Panc1 (cell line): ENCODE results near the gene FAM13A. TPM values are rescaled to one million over a fixed set of nuclear protein-coding genes. Genes with fewer than 3 reads are reported as not detected.
"Not testable (repeated sequence)": the region's sequence is repeated elsewhere in the genome, so short reads cannot be mapped to it uniquely, and the experiment has no call there.

ENCODE experiments used
- ATAC-seq: fragments of 200-7000 bp; cut with Tn5 transposase; 2 replicates; pipeline ENCODE4 v1.9.1; 2020; ENCODE audit warnings: mild to moderate bottlenecking, moderate library complexity
- BruUV-seq: library from RNA; stranded (reverse); fragments of 400-500 nt; replicated peaks from 2 replicates; lab custom pipeline; 2021; lab: Mats Ljungman, UMichigan
- CTCF ChIA-PET: fragments of 300-600 bp; sonication (Branson Sonifier 250); formaldehyde crosslinking; loops from one replicate; lab custom pipeline; 2022; ENCODE audit warnings: antibody characterized with exemption; lab: Charles Lee
- POLR2A ChIA-PET: fragments of 300-600 bp; sonication (Branson Sonifier 250); formaldehyde crosslinking; loops from one replicate; lab custom pipeline; 2022; ENCODE audit warnings: antibody characterized with exemption; lab: Charles Lee
- DNase-seq: peaks from one replicate; pipeline ENCODE4 v3.0.0-alpha.2; 2010; ENCODE audit warnings: low read depth, low spot score
- H3K27ac ChIP-seq: 2 replicates; pipeline ENCODE4 v1.5.1; 2011; ENCODE audit warnings: mild to moderate bottlenecking, low read length, inconsistent platforms
- H3K27me3 ChIP-seq: fragments of 200-500 bp; sonication (Bioruptor generic); 2 replicates; pipeline ENCODE4 v1.6.0; 2014; ENCODE audit warnings: low read length, inconsistent platforms; ENCODE audit not compliant: control insufficient read depth, insufficient read depth
- H3K36me3 ChIP-seq: fragments of 200-500 bp; sonication (Bioruptor generic); 2 replicates; pipeline ENCODE4 v1.5.1; 2014; ENCODE audit warnings: inconsistent platforms, mild to moderate bottlenecking, low read length, moderate library complexity; ENCODE audit not compliant: control insufficient read depth, insufficient read depth
- H3K4me1 ChIP-seq: 2 replicates; pipeline ENCODE4 v1.5.1; 2011; ENCODE audit warnings: inconsistent platforms, mild to moderate bottlenecking, low read length, moderate library complexity; ENCODE audit not compliant: control insufficient read depth, insufficient read depth
- H3K4me3 ChIP-seq, 2 experiments: 2 replicates each; pipeline ENCODE4 v1.5.1; 2011 to 2012; ENCODE audit warnings: low read depth in 2 of 2, low read length in 2 of 2, mild to moderate bottlenecking in 2 of 2, inconsistent platforms in 1 of 2, moderate library complexity in 1 of 2
- H3K9me3 ChIP-seq: fragments of 200-500 bp; sonication (Bioruptor generic); 2 replicates; pipeline ENCODE4 v1.5.1; 2014; ENCODE audit warnings: low read depth, mild to moderate bottlenecking, inconsistent platforms, low read length, moderate library complexity; ENCODE audit not compliant: control insufficient read depth, insufficient read depth
- POLR2AphosphoS5 ChIP-seq: IDR thresholded peaks from 2 replicates; pipeline ENCODE4 v1.6.1; 2012; ENCODE audit warnings: mild to moderate bottlenecking, low read depth, low read length, moderate library complexity
- SIN3A ChIP-seq: IDR thresholded peaks from 2 replicates; pipeline ENCODE4 v1.6.1; 2012; ENCODE audit warnings: low read depth, mild to moderate bottlenecking, low read length, moderate library complexity, borderline replicate concordance; ENCODE audit not compliant: insufficient read depth
- TCF7L2 ChIP-seq: IDR thresholded peaks from 2 replicates; pipeline ENCODE4 v1.6.1; 2011; ENCODE audit warnings: mild to moderate bottlenecking, low read depth, low read length, inconsistent platforms
- in situ Hi-C: cut with HindIII; loops from 2 replicates; pipeline ENCODE4 v1.10.0; 2016; ENCODE audit warnings: low sequenced_read_pairs, low pct_unique_long_range_greater_than_20kb
- intact Hi-C: fragments of 100-400 bp; cut with micrococcal nuclease; formaldehyde crosslinking; loops from one replicate; pipeline ENCODE4 v1.10.0; 2022; ENCODE audit not compliant: unreplicated experiment
- total RNA-seq: library from RNA; stranded (reverse); gene quantifications from one replicate; pipeline ENCODE4 v1.2.1, GENCODE V29; 2021; ENCODE audit not compliant: unreplicated experiment
- TF ChIP-seq, protein P1 (sequence below), 2 experiments: IDR thresholded peaks; 2 replicates each; pipeline ENCODE4 v1.6.1; 2011 to 2012; ENCODE audit warnings: low read depth in 2 of 2, control low read depth in 1 of 2, low read length in 1 of 2, mild to moderate bottlenecking in 1 of 2, moderate library complexity in 1 of 2; ENCODE audit not compliant: insufficient read depth in 1 of 2
- TF ChIP-seq, protein P2 (sequence below): fragments of 450-650 bp; IDR thresholded peaks from 2 replicates; pipeline ENCODE4 v1.5.1; 2017; ENCODE audit warnings: mild to moderate bottlenecking

FAM13A gene
- total RNA-seq, 1 experiment from 2014 or later: 5.8 TPM

DNA sequence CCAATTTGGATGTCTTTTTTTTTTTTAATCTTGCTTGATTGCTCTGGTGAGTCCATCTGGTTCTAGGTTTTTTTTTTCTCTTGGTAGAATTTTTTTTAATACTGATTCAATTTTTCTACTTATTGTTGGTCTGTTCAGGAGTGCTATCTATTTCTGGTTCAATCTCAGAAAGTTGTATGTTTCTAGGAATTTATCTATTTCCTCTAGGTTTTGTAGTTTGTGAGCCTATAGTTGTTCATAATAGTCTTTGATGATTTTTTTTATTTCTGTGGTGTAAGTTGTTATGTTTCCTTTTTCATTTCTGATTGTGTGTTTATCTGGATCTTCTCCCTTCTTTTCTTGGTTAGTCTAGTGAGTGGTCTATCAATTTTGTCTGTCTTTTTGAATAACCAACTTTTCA lies 129.6 kb downstream of the FAM13A start:
- ChIA-PET POLR2A (no interaction called here), CTCF (no interaction called here)
- H3K27me3 ChIP-seq: no peaks in the 10 kb centered on the region
- ATAC-seq (no peak), DNase-seq (no peak)
- intact Hi-C loops (no loop called here), in situ Hi-C loops (no loop called here)
- no peak overlapping the region for H3K4me3 ChIP-seq
- BruUV-seq: no TSS peak
- H3K9me3 ChIP-seq: no peaks in the 10 kb centered on the region
- no peaks in the 10 kb centered on the region for H3K4me1 ChIP-seq
- no peak overlapping the region for H3K27ac ChIP-seq
- TF ChIP-seq SIN3A (no peak), TCF7L2 (no peak), POLR2AphosphoS5 (no peak)
- TF ChIP-seq, protein P1, sequence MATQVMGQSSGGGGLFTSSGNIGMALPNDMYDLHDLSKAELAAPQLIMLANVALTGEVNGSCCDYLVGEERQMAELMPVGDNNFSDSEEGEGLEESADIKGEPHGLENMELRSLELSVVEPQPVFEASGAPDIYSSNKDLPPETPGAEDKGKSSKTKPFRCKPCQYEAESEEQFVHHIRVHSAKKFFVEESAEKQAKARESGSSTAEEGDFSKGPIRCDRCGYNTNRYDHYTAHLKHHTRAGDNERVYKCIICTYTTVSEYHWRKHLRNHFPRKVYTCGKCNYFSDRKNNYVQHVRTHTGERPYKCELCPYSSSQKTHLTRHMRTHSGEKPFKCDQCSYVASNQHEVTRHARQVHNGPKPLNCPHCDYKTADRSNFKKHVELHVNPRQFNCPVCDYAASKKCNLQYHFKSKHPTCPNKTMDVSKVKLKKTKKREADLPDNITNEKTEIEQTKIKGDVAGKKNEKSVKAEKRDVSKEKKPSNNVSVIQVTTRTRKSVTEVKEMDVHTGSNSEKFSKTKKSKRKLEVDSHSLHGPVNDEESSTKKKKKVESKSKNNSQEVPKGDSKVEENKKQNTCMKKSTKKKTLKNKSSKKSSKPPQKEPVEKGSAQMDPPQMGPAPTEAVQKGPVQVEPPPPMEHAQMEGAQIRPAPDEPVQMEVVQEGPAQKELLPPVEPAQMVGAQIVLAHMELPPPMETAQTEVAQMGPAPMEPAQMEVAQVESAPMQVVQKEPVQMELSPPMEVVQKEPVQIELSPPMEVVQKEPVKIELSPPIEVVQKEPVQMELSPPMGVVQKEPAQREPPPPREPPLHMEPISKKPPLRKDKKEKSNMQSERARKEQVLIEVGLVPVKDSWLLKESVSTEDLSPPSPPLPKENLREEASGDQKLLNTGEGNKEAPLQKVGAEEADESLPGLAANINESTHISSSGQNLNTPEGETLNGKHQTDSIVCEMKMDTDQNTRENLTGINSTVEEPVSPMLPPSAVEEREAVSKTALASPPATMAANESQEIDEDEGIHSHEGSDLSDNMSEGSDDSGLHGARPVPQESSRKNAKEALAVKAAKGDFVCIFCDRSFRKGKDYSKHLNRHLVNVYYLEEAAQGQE (IDR thresholded peaks at IDR 0.05; ENCODE audit: insufficient read depth in 1 of 2, low read depth in 2 of 2, low read length in 1 of 2): no peak
- TF ChIP-seq, protein P2, sequence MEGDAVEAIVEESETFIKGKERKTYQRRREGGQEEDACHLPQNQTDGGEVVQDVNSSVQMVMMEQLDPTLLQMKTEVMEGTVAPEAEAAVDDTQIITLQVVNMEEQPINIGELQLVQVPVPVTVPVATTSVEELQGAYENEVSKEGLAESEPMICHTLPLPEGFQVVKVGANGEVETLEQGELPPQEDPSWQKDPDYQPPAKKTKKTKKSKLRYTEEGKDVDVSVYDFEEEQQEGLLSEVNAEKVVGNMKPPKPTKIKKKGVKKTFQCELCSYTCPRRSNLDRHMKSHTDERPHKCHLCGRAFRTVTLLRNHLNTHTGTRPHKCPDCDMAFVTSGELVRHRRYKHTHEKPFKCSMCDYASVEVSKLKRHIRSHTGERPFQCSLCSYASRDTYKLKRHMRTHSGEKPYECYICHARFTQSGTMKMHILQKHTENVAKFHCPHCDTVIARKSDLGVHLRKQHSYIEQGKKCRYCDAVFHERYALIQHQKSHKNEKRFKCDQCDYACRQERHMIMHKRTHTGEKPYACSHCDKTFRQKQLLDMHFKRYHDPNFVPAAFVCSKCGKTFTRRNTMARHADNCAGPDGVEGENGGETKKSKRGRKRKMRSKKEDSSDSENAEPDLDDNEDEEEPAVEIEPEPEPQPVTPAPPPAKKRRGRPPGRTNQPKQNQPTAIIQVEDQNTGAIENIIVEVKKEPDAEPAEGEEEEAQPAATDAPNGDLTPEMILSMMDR: no peak
- H3K36me3 ChIP-seq: no peaks in the 10 kb centered on the region

DNA sequence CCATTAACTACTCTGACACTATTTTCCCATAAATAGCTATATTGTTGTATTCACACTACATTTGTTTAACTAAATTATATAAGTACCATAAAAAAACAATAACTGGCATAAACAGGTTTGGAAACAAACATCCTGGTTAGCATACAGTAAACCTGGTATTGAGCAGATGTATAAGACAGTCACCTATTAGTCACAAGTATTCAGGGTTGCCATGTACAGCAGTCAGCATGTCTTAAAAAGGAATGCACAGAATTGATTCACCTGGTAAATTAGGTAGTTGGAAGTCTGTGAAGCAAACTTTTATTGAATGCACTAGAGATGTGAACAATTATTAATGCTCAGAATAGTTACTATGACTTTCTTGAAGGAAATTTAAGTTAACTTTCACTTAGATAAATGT lies 137.9 kb downstream of the FAM13A start:
- ChIA-PET CTCF (no interaction called here), POLR2A (no interaction called here)
- TF ChIP-seq, protein P1 (IDR thresholded peaks at IDR 0.05; ENCODE audit: insufficient read depth in 1 of 2, low read depth in 2 of 2, low read length in 1 of 2): no peak
- H3K4me1 ChIP-seq: no peaks in the 10 kb centered on the region
- no peaks in the 10 kb centered on the region for H3K27me3 ChIP-seq
- ATAC-seq (no peak), DNase-seq (no peak)
- in situ Hi-C loops: no loop called here
- intact Hi-C loops: no loop called here
- no peaks in the 10 kb centered on the region for H3K9me3 ChIP-seq
- H3K27ac ChIP-seq: no peak overlapping the region
- no peaks in the 10 kb centered on the region for H3K36me3 ChIP-seq
- no peak overlapping the region for H3K4me3 ChIP-seq
- BruUV-seq: no TSS peak

DNA sequence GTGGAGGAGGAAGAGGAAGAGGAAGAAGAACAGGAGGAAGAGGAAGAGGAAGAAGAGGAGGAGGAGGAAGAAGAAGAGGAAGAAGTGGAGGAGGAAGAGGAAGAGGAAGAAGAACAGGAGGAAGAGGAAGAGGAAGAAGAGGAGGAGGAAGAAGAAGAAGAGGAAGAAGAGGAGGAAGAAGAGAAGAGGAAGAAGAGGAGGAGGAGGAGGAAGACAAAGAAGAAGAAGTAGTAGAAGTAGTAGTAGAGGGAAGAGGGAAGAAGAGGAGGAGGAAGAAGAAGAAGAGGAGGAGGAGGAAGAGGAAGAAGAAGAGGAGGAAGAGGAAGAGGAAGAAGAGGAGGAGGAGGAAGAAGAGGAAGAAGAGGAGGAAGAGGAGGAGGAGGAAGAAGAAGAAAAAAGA lies 143.8 kb downstream of the FAM13A start:
- BruUV-seq, DNase-seq, intact Hi-C loops, CTCF ChIA-PET, H3K9me3 ChIP-seq, H3K27me3 ChIP-seq, H3K4me1 ChIP-seq, ATAC-seq, H3K4me3 ChIP-seq, H3K27ac ChIP-seq, in situ Hi-C loops, POLR2A ChIA-PET, H3K36me3 ChIP-seq: not testable (repeated sequence)
